ENCODE measurements around the gene CNR2. TPM values are rescaled to one million over a fixed set of nuclear protein-coding genes. Genes with fewer than 3 reads are reported as not detected.

Gene CNR2
- total and polyA plus RNA-seq, 3 experiments from 2014 or later: 0.18 to 5.3 (median 0.20) TPM

DNA sequence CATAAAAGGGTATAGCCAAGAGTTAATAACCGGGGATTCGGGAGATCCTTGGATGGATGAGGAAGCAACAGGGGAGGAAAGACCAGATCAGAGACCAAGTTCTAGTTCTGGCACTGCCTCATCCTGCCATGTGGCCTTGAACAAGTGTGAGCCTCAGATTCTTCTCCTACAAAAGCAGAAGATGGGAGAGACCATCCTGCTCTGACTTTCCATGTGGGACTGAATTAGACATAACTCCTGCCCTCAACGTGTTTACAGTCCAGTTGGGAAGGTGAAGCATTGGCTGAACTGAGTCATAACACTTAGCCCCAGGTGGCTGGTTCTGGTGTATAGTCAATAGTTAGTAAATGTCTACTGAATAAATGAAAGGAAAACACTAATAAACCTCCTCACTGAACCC lies 12.1 kb upstream of the CNR2 start:
- no peak for DNase-seq
- Mint-ChIP-seq H3K27ac (peak overlapping the region in 1 of 8 donors; percentile 17), H3K4me3 (no peak overlapping the region), H3K36me3 (peaks cover 0 to 2% (median 0%) of the 10 kb centered on the region in 3 donors), H3K9me3 (no peaks in the 10 kb centered on the region), H3K27me3 (peaks cover 0 to 23% of the 10 kb centered on the region in 2 donors), H3K4me1 (no peaks in the 10 kb centered on the region)
- ChIA-PET POLR2A (no interaction called here), CTCF (no interaction called here)
- Histone ChIP-seq H3K4me3 (ENCODE audit: low read length) (no peak overlapping the region), H3K36me3 (ENCODE audit: insufficient read depth, low read length) (no peaks in the 10 kb centered on the region), H3K27ac (ENCODE audit: low read depth, low read length) (no peak overlapping the region), H3K9me3 (ENCODE audit: low read length) (no peaks in the 10 kb centered on the region), H3K27me3 (ENCODE audit: insufficient read depth, low read length, poor library complexity, severe bottlenecking) (no peaks in the 10 kb centered on the region), H3K4me1 (ENCODE audit: insufficient read depth, low read length) (no peaks in the 10 kb centered on the region)

GRCh38 chr1:23924601-23925000 lies 11.4 kb upstream of the CNR2 start:
- DNase-seq: no peak
- no peaks in the 10 kb centered on the region for H3K4me1 ChIP-seq (ENCODE audit: insufficient read depth, low read length)
- Mint-ChIP-seq H3K36me3 (peaks cover 0 to 2% (median 0%) of the 10 kb centered on the region in 3 donors), H3K27me3 (peaks cover 0 to 23% of the 10 kb centered on the region in 2 donors), H3K27ac (no peak overlapping the region), H3K9me3 (no peaks in the 10 kb centered on the region), H3K4me1 (no peaks in the 10 kb centered on the region), H3K4me3 (no peak overlapping the region)
- H3K4me3 ChIP-seq (ENCODE audit: low read length): no peak overlapping the region
- H3K27me3 ChIP-seq (ENCODE audit: insufficient read depth, low read length, poor library complexity, severe bottlenecking): no peaks in the 10 kb centered on the region
- no peaks in the 10 kb centered on the region for H3K36me3 ChIP-seq (ENCODE audit: insufficient read depth, low read length)
- no peaks in the 10 kb centered on the region for H3K9me3 ChIP-seq (ENCODE audit: low read length)
- no peak overlapping the region for H3K27ac ChIP-seq (ENCODE audit: low read depth, low read length)
- CTCF ChIA-PET: no interaction called here
- POLR2A ChIA-PET: no interaction called here

GRCh38 chr1:23923592-23924499 lies 10.7 kb upstream of the CNR2 start:
- Mint-ChIP-seq H3K36me3 (no peaks in the 10 kb centered on the region), H3K27me3 (peaks cover 0 to 19% of the 10 kb centered on the region in 2 donors), H3K4me1 (no peaks in the 10 kb centered on the region), H3K27ac (no peak overlapping the region), H3K4me3 (no peak overlapping the region), H3K9me3 (no peaks in the 10 kb centered on the region)
- no peak for DNase-seq
- Histone ChIP-seq H3K27me3 (ENCODE audit: insufficient read depth, low read length, poor library complexity, severe bottlenecking) (no peaks in the 10 kb centered on the region), H3K9me3 (ENCODE audit: low read length) (no peaks in the 10 kb centered on the region), H3K4me1 (ENCODE audit: insufficient read depth, low read length) (no peaks in the 10 kb centered on the region), H3K4me3 (ENCODE audit: low read length) (no peak overlapping the region), H3K27ac (ENCODE audit: low read depth, low read length) (no peak overlapping the region), H3K36me3 (ENCODE audit: insufficient read depth, low read length) (no peaks in the 10 kb centered on the region)
- ChIA-PET POLR2A (no interaction called here), CTCF (no interaction called here)

GRCh38 chr1:23922321-23922943 lies 9.3 kb upstream of the CNR2 start:
- peaks cover 0 to 11% of the 10 kb centered on the region in 2 donors for H3K27me3 Mint-ChIP-seq
- no peaks in the 10 kb centered on the region for H3K9me3 ChIP-seq (ENCODE audit: low read length)
- no peaks in the 10 kb centered on the region for H3K4me1 ChIP-seq (ENCODE audit: insufficient read depth, low read length)
- H3K4me1 Mint-ChIP-seq: no peaks in the 10 kb centered on the region
- peak overlapping the region in 1 of 8 donors; percentile 26 for H3K27ac Mint-ChIP-seq
- CTCF ChIA-PET: no interaction called here
- no peak overlapping the region for H3K4me3 ChIP-seq (ENCODE audit: low read length)
- H3K27ac ChIP-seq (ENCODE audit: low read depth, low read length): no peak overlapping the region
- H3K36me3 ChIP-seq (ENCODE audit: insufficient read depth, low read length): no peaks in the 10 kb centered on the region
- POLR2A ChIA-PET: no interaction called here
- H3K9me3 Mint-ChIP-seq: no peaks in the 10 kb centered on the region
- H3K36me3 Mint-ChIP-seq: no peaks in the 10 kb centered on the region
- no peak overlapping the region for H3K4me3 Mint-ChIP-seq
- H3K27me3 ChIP-seq (ENCODE audit: insufficient read depth, low read length, poor library complexity, severe bottlenecking): no peaks in the 10 kb centered on the region
- DNase-seq: no peak

GRCh38 chr1:23916209-23917131 lies 3.3 kb upstream of the CNR2 start:
- Histone ChIP-seq H3K36me3 (ENCODE audit: insufficient read depth, low read length) (no peaks in the 10 kb centered on the region), H3K9me3 (ENCODE audit: low read length) (no peaks in the 10 kb centered on the region), H3K4me3 (ENCODE audit: low read length) (no peak overlapping the region), H3K27ac (ENCODE audit: low read depth, low read length) (no peak overlapping the region), H3K27me3 (ENCODE audit: insufficient read depth, low read length, poor library complexity, severe bottlenecking) (no peaks in the 10 kb centered on the region), H3K4me1 (ENCODE audit: insufficient read depth, low read length) (peaks cover 27% of the 10 kb centered on the region)
- Mint-ChIP-seq H3K4me3 (no peak overlapping the region), H3K4me1 (peaks cover 33 to 40% (median 35%) of the 10 kb centered on the region in 3 donors), H3K36me3 (no peaks in the 10 kb centered on the region), H3K9me3 (no peaks in the 10 kb centered on the region), H3K27ac (peak overlapping the region in 4 of 8 donors; percentile 57 to 91 (median 81)), H3K27me3 (no peaks in the 10 kb centered on the region)
- CTCF ChIA-PET: interaction anchor here (0.6 to 1.8 kb wide), 11 partner anchors 20 to 145 kb away, joined by 3 to 16 read pairs (median 3); partner anchors contain the start of genes HMGCL and PITHD1
- peak; percentile 40 to 71 (median 62) for DNase-seq
- POLR2A ChIA-PET: interaction anchor here (0.5 kb wide), 1 partner anchor 34 kb away, joined by 3 read pairs; no protein-coding TSS in a partner anchor

- H3K9me3 ChIP-seq (ENCODE audit: low read length): no peaks in the 10 kb centered on the region
- no peak overlapping the region for H3K27ac ChIP-seq (ENCODE audit: low read depth, low read length)
- H3K4me3 ChIP-seq (ENCODE audit: low read length): no peak overlapping the region
- H3K27ac Mint-ChIP-seq: peak overlapping the region in 1 of 8 donors; percentile 19
- POLR2A ChIA-PET: no interaction called here
- H3K36me3 Mint-ChIP-seq: no peaks in the 10 kb centered on the region
- peaks cover 43 to 50% (median 44%) of the 10 kb centered on the region in 3 donors for H3K4me1 Mint-ChIP-seq
- no peaks in the 10 kb centered on the region for H3K9me3 Mint-ChIP-seq
- H3K4me1 ChIP-seq (ENCODE audit: insufficient read depth, low read length): peaks cover 37% of the 10 kb centered on the region
- no peaks in the 10 kb centered on the region for H3K27me3 Mint-ChIP-seq
- DNase-seq: no peak
- H3K4me3 Mint-ChIP-seq: no peak overlapping the region
- no peaks in the 10 kb centered on the region for H3K36me3 ChIP-seq (ENCODE audit: insufficient read depth, low read length)
- CTCF ChIA-PET: no interaction called here
- H3K27me3 ChIP-seq (ENCODE audit: insufficient read depth, low read length, poor library complexity, severe bottlenecking): no peaks in the 10 kb centered on the region
Measured at GRCh38 chr1:23915466-23915865, 2.3 kb upstream of the CNR2 start.

DNA sequence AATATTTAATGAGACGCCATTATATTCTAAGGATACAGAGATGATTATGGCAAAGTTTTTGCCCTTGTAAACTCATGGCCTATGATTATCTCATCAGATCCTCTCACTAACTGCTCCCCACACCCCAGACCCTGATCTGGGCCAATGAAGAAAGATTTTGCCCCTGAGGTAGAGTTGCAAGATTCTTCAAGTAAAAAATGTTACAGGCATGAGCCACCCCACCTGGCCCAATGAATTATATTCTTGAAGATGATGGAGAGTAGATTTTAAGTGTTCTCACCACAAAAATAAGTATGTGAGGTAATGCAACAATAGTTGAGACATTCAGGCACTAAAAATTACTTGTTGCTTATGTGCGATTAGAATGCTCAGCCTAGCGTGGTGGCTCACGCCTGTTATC lies 1.8 kb upstream of the CNR2 start:
- Mint-ChIP-seq H3K9me3 (no peaks in the 10 kb centered on the region), H3K4me3 (no peak overlapping the region), H3K27me3 (no peaks in the 10 kb centered on the region), H3K36me3 (no peaks in the 10 kb centered on the region), H3K27ac (peak overlapping the region in 5 of 8 donors; percentile 13 to 83 (median 74)), H3K4me1 (peaks cover 48 to 55% (median 48%) of the 10 kb centered on the region in 3 donors)
- ChIA-PET POLR2A (no interaction called here), CTCF (no interaction called here)
- Histone ChIP-seq H3K9me3 (ENCODE audit: low read length) (no peaks in the 10 kb centered on the region), H3K36me3 (ENCODE audit: insufficient read depth, low read length) (no peaks in the 10 kb centered on the region), H3K27ac (ENCODE audit: low read depth, low read length) (no peak overlapping the region), H3K4me3 (ENCODE audit: low read length) (no peak overlapping the region), H3K27me3 (ENCODE audit: insufficient read depth, low read length, poor library complexity, severe bottlenecking) (no peaks in the 10 kb centered on the region), H3K4me1 (ENCODE audit: insufficient read depth, low read length) (peaks cover 42% of the 10 kb centered on the region)
- DNase-seq: no peak

Data from CD8-positive, alpha-beta memory T cell (primary cell).